Parathyroid adenoma (tissue), 2 donors: ENCODE results near the gene KCNE5.
"Not testable (repeated sequence)": the region's sequence is repeated elsewhere in the genome, so short reads cannot be mapped to it uniquely, and the experiment has no call there.

Experiments used
- H2AFZ ChIP-seq: fragments of 300-600 bp; sonication (generic); one replicate; pipeline ENCODE4 v1.7.0; 2017; ENCODE audit warnings: antibody characterized with exemption, mild to moderate bottlenecking
- H3K27ac ChIP-seq: fragments of 300-600 bp; sonication (generic); one replicate; pipeline ENCODE4 v1.7.0; 2017
- H3K27me3 ChIP-seq: fragments of 300-600 bp; sonication (generic); one replicate; pipeline ENCODE4 v1.7.0; 2017; ENCODE audit warnings: low read length; ENCODE audit not compliant: control insufficient read depth, insufficient read depth
- H3K36me3 ChIP-seq: fragments of 300-600 bp; sonication (generic); one replicate; pipeline ENCODE4 v1.7.0; 2017; ENCODE audit warnings: low read length; ENCODE audit not compliant: control insufficient read depth, insufficient read depth
- H3K4me1 ChIP-seq: fragments of 300-600 bp; sonication (generic); one replicate; pipeline ENCODE4 v1.7.0; 2017; ENCODE audit warnings: control low read depth
- H3K4me2 ChIP-seq: fragments of 300-600 bp; sonication (generic); one replicate; pipeline ENCODE4 v1.7.0; 2017; ENCODE audit warnings: low read length
- H3K4me3 ChIP-seq: fragments of 300-600 bp; sonication (generic); one replicate; pipeline ENCODE4 v1.7.0; 2017; ENCODE audit warnings: low read depth, low read length
- H3K79me2 ChIP-seq: fragments of 300-600 bp; sonication (generic); one replicate; pipeline ENCODE4 v1.7.0; 2017; ENCODE audit warnings: control low read depth
- H3K9ac ChIP-seq: fragments of 300-600 bp; sonication (generic); one replicate; pipeline ENCODE4 v1.7.0; 2017; ENCODE audit warnings: mild to moderate bottlenecking
- H3K9me3 ChIP-seq: fragments of 300-600 bp; sonication (generic); one replicate; pipeline ENCODE4 v1.7.0; 2017; ENCODE audit warnings: low read length; ENCODE audit not compliant: control insufficient read depth
- TF ChIP-seq, protein P1 (sequence below): fragments of 300-600 bp; sonication (generic); IDR thresholded peaks from one replicate; pipeline ENCODE4 v1.7.0; 2017; ENCODE audit warnings: antibody characterized with exemption, mild to moderate bottlenecking
- donor health status: primary hyperparathyroidism.

Gene KCNE5

DNA sequence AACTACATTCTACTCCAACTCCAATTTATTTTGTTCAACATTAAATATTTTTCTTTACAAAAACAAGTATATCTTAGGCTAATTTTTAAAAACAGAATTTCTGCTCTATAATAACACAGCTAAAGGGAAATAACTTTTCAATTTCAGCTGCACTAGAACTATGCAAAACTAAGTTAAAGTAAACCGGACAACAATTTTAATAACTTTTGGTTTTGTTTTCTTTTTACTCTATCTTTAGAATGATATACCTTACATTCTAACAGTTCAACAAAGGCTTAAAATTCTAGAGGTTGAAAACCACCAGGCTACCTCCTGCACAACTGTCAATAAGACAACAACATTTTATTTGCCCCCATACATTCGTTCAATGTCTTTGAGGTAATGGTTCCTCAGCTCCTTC is 18.7 kb upstream of the KCNE5 start:
- H3K27ac ChIP-seq = no peak overlapping the region
- TF ChIP-seq, protein P1, sequence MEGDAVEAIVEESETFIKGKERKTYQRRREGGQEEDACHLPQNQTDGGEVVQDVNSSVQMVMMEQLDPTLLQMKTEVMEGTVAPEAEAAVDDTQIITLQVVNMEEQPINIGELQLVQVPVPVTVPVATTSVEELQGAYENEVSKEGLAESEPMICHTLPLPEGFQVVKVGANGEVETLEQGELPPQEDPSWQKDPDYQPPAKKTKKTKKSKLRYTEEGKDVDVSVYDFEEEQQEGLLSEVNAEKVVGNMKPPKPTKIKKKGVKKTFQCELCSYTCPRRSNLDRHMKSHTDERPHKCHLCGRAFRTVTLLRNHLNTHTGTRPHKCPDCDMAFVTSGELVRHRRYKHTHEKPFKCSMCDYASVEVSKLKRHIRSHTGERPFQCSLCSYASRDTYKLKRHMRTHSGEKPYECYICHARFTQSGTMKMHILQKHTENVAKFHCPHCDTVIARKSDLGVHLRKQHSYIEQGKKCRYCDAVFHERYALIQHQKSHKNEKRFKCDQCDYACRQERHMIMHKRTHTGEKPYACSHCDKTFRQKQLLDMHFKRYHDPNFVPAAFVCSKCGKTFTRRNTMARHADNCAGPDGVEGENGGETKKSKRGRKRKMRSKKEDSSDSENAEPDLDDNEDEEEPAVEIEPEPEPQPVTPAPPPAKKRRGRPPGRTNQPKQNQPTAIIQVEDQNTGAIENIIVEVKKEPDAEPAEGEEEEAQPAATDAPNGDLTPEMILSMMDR = no peak
- H3K27me3 ChIP-seq = no peaks in the 10 kb centered on the region
- H3K9me3 ChIP-seq = no peaks in the 10 kb centered on the region
- no peak overlapping the region for H3K4me3 ChIP-seq
- H3K36me3 ChIP-seq = no peaks in the 10 kb centered on the region
- no peak overlapping the region for H2AFZ ChIP-seq
- H3K4me2 ChIP-seq = no peak overlapping the region
- H3K4me1 ChIP-seq = no peaks in the 10 kb centered on the region
- H3K9ac ChIP-seq = no peak overlapping the region
- no peaks in the 10 kb centered on the region for H3K79me2 ChIP-seq

DNA sequence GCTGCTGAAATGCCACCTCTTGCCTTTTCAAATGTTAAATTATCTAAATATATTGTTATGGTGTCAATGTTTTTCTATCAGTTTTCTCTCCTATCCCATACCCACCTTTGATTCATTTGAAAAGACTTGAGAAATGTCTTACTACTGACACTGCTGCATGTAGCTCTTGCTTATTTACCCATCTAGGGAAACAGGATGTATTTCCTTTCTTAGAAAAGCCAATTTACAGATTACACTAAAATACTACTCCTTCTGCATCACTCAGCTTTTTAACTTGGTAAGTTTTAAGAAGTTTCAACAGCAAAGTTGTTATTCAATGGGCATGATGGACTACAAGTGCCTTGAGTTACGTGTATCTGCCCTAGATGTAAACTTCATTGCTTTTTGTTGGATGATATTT is 13.2 kb upstream of the KCNE5 start:
- H3K36me3 ChIP-seq = no peaks in the 10 kb centered on the region

DNA sequence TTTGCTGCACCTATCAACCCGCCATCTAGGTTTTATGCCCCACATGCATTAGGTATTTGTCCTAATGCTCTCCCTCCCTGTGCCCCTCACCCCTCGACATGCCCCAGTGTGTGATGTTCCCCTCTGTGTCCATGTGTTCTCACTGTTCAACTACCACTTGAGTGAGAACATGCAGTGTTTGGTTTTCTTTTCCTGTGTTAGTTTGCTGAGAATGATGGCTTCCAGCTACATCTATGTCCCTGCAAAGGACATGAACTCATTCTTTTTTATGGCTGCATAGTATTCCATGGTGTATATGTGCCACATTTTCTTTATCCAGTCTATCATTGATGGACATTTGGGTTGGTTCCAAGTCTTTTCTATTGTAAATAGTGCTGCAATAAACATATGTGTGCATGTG is 12.5 kb upstream of the KCNE5 start:
- H3K27ac ChIP-seq, H3K9me3 ChIP-seq, H3K4me3 ChIP-seq, H3K4me2 ChIP-seq, H3K79me2 ChIP-seq, H2AFZ ChIP-seq, H3K9ac ChIP-seq, H3K4me1 ChIP-seq, H3K36me3 ChIP-seq, H3K27me3 ChIP-seq: not testable (repeated sequence)

More for the DNA sequence above, 13.2 kb upstream of the KCNE5 start:
- H3K9me3 ChIP-seq = no peaks in the 10 kb centered on the region
- no peak overlapping the region for H3K4me3 ChIP-seq
- no peak overlapping the region for H3K9ac ChIP-seq
- H3K4me1 ChIP-seq = no peaks in the 10 kb centered on the region
- H3K27ac ChIP-seq = no peak overlapping the region
- H3K79me2 ChIP-seq = no peaks in the 10 kb centered on the region
- H3K4me2 ChIP-seq = no peak overlapping the region
- H3K27me3 ChIP-seq = no peaks in the 10 kb centered on the region
- TF ChIP-seq, protein P1 = no peak
- no peak overlapping the region for H2AFZ ChIP-seq

DNA sequence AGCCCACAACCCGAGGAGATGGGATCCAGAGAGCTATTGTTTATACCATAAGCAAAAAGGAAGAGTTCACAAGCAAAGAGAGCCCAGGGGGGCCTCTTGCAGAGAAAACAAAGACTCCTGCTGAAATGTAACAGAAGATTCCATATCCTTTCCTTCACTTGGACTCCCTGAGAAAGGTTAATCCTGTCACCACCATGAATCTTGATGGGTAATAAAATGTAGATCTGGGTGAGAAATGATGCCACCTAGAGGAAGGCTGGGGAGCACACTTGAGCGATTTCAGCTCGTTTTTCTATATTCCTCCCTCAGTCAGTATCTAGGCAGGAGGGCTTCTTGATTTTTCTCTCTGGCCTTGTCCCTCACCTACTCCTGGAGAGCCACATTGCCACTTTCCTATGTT is 10.2 kb upstream of the KCNE5 start:
- Histone ChIP-seq H3K27ac (no peak overlapping the region), H3K27me3 (no peaks in the 10 kb centered on the region), H3K9me3 (no peaks in the 10 kb centered on the region), H3K36me3 (no peaks in the 10 kb centered on the region), H3K4me3 (no peak overlapping the region), H3K4me1 (no peaks in the 10 kb centered on the region), H3K4me2 (no peak overlapping the region), H3K9ac (no peak overlapping the region), H3K79me2 (no peaks in the 10 kb centered on the region), H2AFZ (no peak overlapping the region)
- TF ChIP-seq, protein P1 = no peak

DNA sequence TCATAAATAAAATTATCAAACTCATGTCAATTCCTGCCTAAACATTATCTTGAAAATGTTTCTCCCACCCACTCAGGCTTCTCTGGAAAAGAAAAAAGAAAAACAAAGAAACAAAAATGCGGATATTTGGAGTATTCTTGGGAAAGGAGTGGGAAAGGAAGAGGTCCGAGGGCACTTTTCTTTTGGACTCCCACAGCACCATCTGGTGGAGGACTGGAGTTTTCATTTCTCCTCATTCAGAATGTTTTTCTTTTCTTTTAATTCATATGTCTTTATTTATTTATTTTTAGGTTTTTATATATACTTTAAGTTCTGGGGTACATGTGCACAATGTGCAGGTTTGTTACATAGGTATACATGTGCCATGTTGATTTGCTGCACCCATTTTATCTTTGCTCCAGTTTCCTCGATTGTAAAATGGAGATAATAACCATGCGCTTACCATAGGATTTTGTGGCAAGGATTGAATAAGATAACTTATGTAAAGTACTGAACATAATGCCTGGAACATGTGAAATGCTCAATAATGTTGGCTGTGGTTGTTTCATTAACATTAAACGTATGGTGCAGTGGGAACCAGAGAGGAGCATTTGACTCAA is 8.0 kb upstream of the KCNE5 start:
- Histone ChIP-seq H3K4me3 (no peak overlapping the region), H3K9ac (no peak overlapping the region), H2AFZ (no peak overlapping the region), H3K4me1 (no peaks in the 10 kb centered on the region), H3K9me3 (no peaks in the 10 kb centered on the region), H3K4me2 (no peak overlapping the region), H3K36me3 (no peaks in the 10 kb centered on the region), H3K27ac (no peak overlapping the region), H3K27me3 (no peaks in the 10 kb centered on the region), H3K79me2 (no peaks in the 10 kb centered on the region)
- TF ChIP-seq, protein P1 = no peak
